WERI-Rb-1 (cell line): ENCODE data around the gene PSMC4.
A peak's percentile ranks its signal among the peaks of the same experiment; 100 is the strongest.

ENCODE experiments used
- DNase-seq: peaks from one replicate; pipeline ENCODE4 v3.0.0-alpha.2; 2020
- H3K27ac ChIP-seq: fragments of 250-450 bp; sonication (Bioruptor Pico); 2 replicates; pipeline ENCODE4 v1.5.1; 2020; ENCODE audit warnings: mild to moderate bottlenecking, moderate library complexity
- H3K27me3 ChIP-seq: fragments of 250-450 bp; sonication (Bioruptor Pico); 2 replicates; pipeline ENCODE4 v1.5.1; 2021; ENCODE audit warnings: mild to moderate bottlenecking, low read depth, moderate library complexity; ENCODE audit not compliant: insufficient read depth, severe bottlenecking
- H3K36me3 ChIP-seq: fragments of 250-450 bp; sonication (Bioruptor Pico); 2 replicates; pipeline ENCODE4 v1.5.1; 2020; ENCODE audit warnings: mild to moderate bottlenecking, moderate library complexity
- H3K4me3 ChIP-seq: 2 replicates; pipeline ENCODE4 v1.5.1; 2011; ENCODE audit warnings: low read depth, mild to moderate bottlenecking, control low read depth, low read length
- H3K9me3 ChIP-seq: fragments of 250-450 bp; sonication (Bioruptor Pico); 2 replicates; pipeline ENCODE4 v1.5.1; 2021; ENCODE audit warnings: mild to moderate bottlenecking, moderate library complexity; ENCODE audit not compliant: severe bottlenecking
- TF ChIP-seq, protein P1 (sequence below): IDR thresholded peaks from 2 replicates; pipeline ENCODE4 v1.5.1; 2011; ENCODE audit warnings: low read depth, mild to moderate bottlenecking, control low read depth, inconsistent platforms, low read length

Gene PSMC4

DNA sequence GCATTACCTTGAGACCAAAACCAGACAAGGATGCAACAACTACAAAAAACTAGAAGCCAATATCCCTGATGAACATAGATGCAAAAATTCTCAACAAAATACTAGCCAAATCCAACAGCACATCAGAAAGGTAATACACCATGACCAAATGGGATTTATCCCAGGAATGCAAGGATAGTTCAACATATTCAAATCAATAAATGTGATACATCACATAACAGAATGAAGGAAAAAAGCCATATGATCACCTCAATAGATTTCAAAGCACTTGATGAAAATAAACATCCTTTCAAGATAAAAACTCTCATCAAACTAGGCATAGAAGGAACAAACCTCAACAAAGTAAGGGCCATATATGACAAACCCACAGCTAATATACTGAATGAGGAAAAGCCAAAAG is 15.7 kb downstream of the PSMC4 start:
- TF ChIP-seq, protein P1, sequence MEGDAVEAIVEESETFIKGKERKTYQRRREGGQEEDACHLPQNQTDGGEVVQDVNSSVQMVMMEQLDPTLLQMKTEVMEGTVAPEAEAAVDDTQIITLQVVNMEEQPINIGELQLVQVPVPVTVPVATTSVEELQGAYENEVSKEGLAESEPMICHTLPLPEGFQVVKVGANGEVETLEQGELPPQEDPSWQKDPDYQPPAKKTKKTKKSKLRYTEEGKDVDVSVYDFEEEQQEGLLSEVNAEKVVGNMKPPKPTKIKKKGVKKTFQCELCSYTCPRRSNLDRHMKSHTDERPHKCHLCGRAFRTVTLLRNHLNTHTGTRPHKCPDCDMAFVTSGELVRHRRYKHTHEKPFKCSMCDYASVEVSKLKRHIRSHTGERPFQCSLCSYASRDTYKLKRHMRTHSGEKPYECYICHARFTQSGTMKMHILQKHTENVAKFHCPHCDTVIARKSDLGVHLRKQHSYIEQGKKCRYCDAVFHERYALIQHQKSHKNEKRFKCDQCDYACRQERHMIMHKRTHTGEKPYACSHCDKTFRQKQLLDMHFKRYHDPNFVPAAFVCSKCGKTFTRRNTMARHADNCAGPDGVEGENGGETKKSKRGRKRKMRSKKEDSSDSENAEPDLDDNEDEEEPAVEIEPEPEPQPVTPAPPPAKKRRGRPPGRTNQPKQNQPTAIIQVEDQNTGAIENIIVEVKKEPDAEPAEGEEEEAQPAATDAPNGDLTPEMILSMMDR, result no peak
- Histone ChIP-seq H3K4me3 (no peak overlapping the region), H3K27me3 (no peaks in the 10 kb centered on the region), H3K9me3 (peaks cover 14% of the 10 kb centered on the region), H3K36me3 (peaks cover 16% of the 10 kb centered on the region; the same call in 1 of the 2 replicates), H3K27ac (no peak overlapping the region)
- no peak for DNase-seq

DNA sequence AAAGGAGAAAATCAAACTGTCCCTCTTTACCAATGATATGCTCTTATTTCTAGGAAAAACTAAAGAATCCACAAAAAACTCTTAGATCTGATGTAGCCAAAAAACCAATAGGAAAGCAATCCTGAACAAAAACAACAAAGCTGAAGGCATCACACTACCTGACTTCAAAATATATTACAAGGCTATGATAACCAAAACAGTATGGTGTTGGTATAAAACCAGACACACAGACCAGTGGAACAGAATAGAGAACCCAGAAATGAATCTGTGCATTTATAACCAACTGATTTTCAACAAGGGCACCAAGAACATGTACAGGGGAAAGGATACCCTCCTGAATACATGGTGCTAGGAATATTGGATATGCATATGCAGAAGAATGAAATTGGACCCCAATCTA is 16.2 kb downstream of the PSMC4 start:
- H3K27ac ChIP-seq, result no peak overlapping the region
- H3K36me3 ChIP-seq, result peaks cover 12% of the 10 kb centered on the region; the same call in 1 of the 2 replicates
- DNase-seq, result no peak
- H3K9me3 ChIP-seq, result peaks cover 14% of the 10 kb centered on the region
- TF ChIP-seq, protein P1, result no peak
- no peak overlapping the region for H3K4me3 ChIP-seq
- H3K27me3 ChIP-seq, result no peaks in the 10 kb centered on the region

DNA sequence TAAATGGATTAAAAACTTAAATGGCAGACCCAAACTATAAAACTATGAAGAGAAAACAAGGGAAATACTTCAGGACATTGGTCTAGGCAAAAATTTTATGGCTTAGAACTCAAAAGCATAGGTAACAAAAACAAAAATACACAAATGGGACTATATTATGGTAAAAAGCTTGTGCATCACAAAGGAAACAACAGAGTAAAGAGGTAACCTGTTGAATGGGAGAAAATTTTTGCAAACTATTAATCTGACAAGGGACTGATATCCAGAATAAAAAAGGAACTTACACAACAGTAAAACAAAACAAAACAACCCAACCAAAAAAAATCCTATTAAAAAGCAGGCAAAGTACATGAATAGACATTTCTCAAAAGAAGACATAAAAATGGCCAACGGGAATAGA is 16.6 kb downstream of the PSMC4 start:
- Histone ChIP-seq H3K27me3 (no peaks in the 10 kb centered on the region), H3K9me3 (peaks cover 14% of the 10 kb centered on the region), H3K4me3 (no peak overlapping the region), H3K36me3 (peaks cover 8% of the 10 kb centered on the region; the same call in 1 of the 2 replicates), H3K27ac (no peak overlapping the region)
- TF ChIP-seq, protein P1, result no peak
- no peak for DNase-seq

DNA sequence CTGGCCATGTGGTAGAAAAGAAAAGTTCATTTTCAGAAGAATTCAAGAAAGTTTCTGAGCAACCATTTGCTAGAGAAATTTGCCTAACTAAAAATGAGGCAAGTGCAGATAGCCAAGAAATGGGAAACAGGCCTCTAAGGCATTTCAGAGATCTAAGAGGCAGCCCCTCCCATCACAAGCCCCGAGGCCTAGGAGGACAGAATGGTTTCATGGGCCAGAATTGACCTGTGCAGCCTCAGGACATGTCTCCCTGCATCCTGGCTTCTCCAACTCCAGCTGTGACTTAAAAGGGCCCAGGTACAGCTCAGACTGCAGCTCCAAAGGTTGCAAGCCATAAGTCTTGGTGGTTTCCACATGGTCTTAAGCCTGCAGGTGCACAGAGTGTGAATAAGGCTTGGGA is 22.6 kb downstream of the PSMC4 start:
- Histone ChIP-seq H3K36me3 (no peaks in the 10 kb centered on the region), H3K9me3 (no peaks in the 10 kb centered on the region), H3K4me3 (no peak overlapping the region), H3K27ac (no peak overlapping the region), H3K27me3 (no peaks in the 10 kb centered on the region)
- TF ChIP-seq, protein P1, result no peak
- DNase-seq, result no peak

DNA sequence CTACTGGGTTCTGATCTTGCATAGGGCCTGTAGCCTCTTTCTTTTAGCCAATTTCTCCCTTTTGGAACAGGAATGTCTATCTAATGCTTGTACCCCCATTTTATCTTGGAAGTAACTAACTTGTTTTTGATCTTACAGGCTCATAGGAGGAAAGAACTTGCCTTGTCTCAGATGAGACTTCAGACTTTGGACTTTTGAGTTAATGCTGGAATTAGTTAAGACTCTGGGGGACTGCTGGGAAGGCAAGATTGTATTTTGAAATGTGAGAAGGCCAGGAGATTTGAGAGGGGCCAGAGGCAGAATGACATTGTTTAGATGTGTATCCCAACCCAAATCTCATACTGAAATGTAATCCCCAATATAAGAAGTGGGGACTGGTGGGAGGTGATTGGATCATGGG is 23.4 kb downstream of the PSMC4 start:
- Histone ChIP-seq H3K36me3 (no peaks in the 10 kb centered on the region), H3K9me3 (no peaks in the 10 kb centered on the region), H3K27me3 (no peaks in the 10 kb centered on the region), H3K27ac (no peak overlapping the region), H3K4me3 (no peak overlapping the region)
- TF ChIP-seq, protein P1, result no peak
- DNase-seq, result no peak

DNA sequence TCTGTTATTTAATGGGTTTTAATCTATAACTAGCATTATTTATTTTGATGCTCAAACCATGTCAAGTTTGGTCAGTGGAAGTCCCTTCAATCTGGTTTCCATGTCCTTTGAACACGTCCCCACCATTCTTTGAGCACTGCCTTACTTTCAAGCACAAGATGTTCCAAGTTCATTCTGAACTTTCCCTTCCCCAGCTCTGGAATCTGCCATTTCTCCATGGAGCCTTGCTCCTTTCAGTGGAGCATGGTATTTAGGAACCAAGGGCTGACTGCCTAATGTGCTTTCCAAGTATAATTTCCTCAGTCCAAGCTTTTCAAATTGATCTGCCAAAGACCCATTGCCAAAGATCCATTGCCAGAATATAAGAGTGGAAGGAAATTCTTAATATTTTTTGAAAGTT is 24.8 kb downstream of the PSMC4 start:
- H3K27ac ChIP-seq, result no peak overlapping the region
- no peaks in the 10 kb centered on the region for H3K36me3 ChIP-seq
- TF ChIP-seq, protein P1, result no peak
- H3K4me3 ChIP-seq, result peak overlapping the region; percentile 88
- H3K9me3 ChIP-seq, result no peaks in the 10 kb centered on the region
- no peak for DNase-seq
- no peaks in the 10 kb centered on the region for H3K27me3 ChIP-seq
